Measurements from ENCODE around the gene CD40LG.

DNA sequence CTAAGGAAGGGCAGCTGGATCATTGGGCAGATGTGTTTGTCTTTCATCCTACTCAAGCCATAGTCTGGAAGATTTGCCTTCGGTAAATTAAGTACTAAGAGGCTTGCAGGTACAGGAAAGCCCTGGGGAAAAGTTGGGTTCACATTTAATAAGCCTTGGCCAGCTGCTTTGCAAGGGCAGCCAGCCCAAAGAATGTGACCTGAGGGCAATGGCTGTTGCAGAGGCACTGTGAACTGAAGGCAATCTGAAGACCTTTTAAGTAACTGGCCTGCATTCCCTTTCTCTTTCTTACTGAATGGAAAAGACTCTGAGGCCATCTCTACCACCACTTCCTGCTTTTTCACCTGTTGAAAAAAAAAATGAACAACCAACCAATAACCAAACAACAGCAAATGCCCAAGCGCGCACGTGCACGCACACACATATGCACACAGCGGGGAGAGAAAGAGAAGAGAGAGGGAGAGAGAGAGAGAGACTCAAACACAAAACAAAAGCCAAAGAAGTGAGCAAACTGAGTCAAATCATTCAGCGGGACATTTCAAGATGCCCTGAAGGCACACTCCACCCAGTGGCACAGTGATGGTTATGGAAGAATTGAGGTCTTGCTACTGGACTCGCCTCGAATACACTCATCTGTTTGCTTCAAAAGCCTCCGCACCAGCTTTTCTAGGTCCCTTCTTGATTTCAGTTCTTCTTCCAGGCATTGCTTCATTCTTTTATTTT lies 19.6 kb downstream of the CD40LG start:
- TF ChIP-seq EZH2 (IDR thresholded peaks at IDR 0.05) (no peak), POLR2AphosphoS5 (IDR thresholded peaks at IDR 0.05; ENCODE audit: borderline replicate concordance, low read depth, low read length) (no peak), FOXP2 (optimal IDR thresholded peaks at IDR 0.05; ENCODE audit: control extremely low read depth, extremely low read length, insufficient read depth) (no peak)

Measured in SK-N-MC (cell line).